Mesenchymal stem cell (in vitro differentiated cells and primary cell): ENCODE data around the gene MEGF11.

Experiments used
- DNase-seq: peaks from one replicate; pipeline ENCODE4 v3.0.0-alpha.2; 2013
- H2AFZ ChIP-seq: one replicate; pipeline ENCODE4 v1.6.1; 2013; ENCODE audit warnings: low read depth, mild to moderate bottlenecking, control low read depth, inconsistent platforms, low read length, moderate library complexity
- H2AK5ac ChIP-seq: 2 replicates; pipeline ENCODE4 v1.6.1; 2013; ENCODE audit warnings: low read length, moderate library complexity, mild to moderate bottlenecking, inconsistent platforms; ENCODE audit not compliant: severe bottlenecking
- H2BK120ac ChIP-seq: one replicate; pipeline ENCODE4 v1.6.1; 2013; ENCODE audit warnings: low read depth, mild to moderate bottlenecking, inconsistent platforms, low read length, moderate library complexity
- H2BK12ac ChIP-seq, 2 experiments: one replicate each; pipeline ENCODE4 v1.6.1; 2013; ENCODE audit warnings: inconsistent platforms in 2 of 2, low read length in 2 of 2, mild to moderate bottlenecking in 2 of 2, moderate library complexity in 2 of 2, control low read depth in 1 of 2
- H2BK15ac ChIP-seq: one replicate; pipeline ENCODE4 v1.6.1; 2013; ENCODE audit warnings: mild to moderate bottlenecking, low read depth, inconsistent platforms; ENCODE audit not compliant: poor library complexity, severe bottlenecking
- H2BK5ac ChIP-seq: 2 replicates; pipeline ENCODE4 v1.6.1; 2013; ENCODE audit warnings: low read depth, mild to moderate bottlenecking, low read length, control low read depth, inconsistent platforms; ENCODE audit not compliant: poor library complexity, severe bottlenecking
- H3K14ac ChIP-seq, 2 experiments: one replicate each; pipeline ENCODE4 v1.6.1; 2013; ENCODE audit warnings: inconsistent platforms in 2 of 2, low read length in 2 of 2, control low read depth in 1 of 2, mild to moderate bottlenecking in 1 of 2, moderate library complexity in 1 of 2
- H3K18ac ChIP-seq, 2 experiments: one replicate each; pipeline ENCODE4 v1.6.1; 2013; ENCODE audit warnings: inconsistent platforms in 2 of 2, low read length in 2 of 2, control low read depth in 1 of 2, low read depth in 1 of 2, mild to moderate bottlenecking in 1 of 2
- H3K23ac ChIP-seq, 2 experiments: one replicate each; pipeline ENCODE4 v1.6.1; 2013; ENCODE audit warnings: inconsistent platforms in 2 of 2, low read length in 2 of 2, mild to moderate bottlenecking in 2 of 2, moderate library complexity in 2 of 2, control low read depth in 1 of 2
- H3K27ac ChIP-seq: 2 replicates; pipeline ENCODE4 v1.5.1; 2013; ENCODE audit warnings: mild to moderate bottlenecking, moderate library complexity, low read length, control low read depth, inconsistent platforms; ENCODE audit not compliant: poor library complexity, severe bottlenecking
- H3K27me3 ChIP-seq, 2 experiments: 2 replicates each; pipeline versions ENCODE4 v1.6.1 to v1.7.0; 2013; ENCODE audit warnings: low read length in 2 of 2, mild to moderate bottlenecking in 2 of 2, moderate library complexity in 2 of 2, control low read depth in 1 of 2, inconsistent platforms in 1 of 2; ENCODE audit not compliant: control insufficient read depth in 1 of 2, insufficient read depth in 1 of 2
- H3K36me3 ChIP-seq, 2 experiments: 2 replicates each; pipeline versions ENCODE4 v1.6.1 to v1.7.0; 2013; ENCODE audit warnings: low read length in 2 of 2, control low read depth in 1 of 2, inconsistent platforms in 1 of 2, low read depth in 1 of 2, mild to moderate bottlenecking in 1 of 2; ENCODE audit not compliant: insufficient read depth in 2 of 2, control insufficient read depth in 1 of 2
- H3K4ac ChIP-seq, 2 experiments: one replicate each; pipeline ENCODE4 v1.6.1; 2013; ENCODE audit warnings: inconsistent platforms in 2 of 2, low read length in 2 of 2, mild to moderate bottlenecking in 2 of 2, moderate library complexity in 2 of 2, control low read depth in 1 of 2, low read depth in 1 of 2
- H3K4me1 ChIP-seq: 2 replicates; pipeline ENCODE4 v1.6.1; 2013; ENCODE audit warnings: low read depth, low read length, control low read depth; ENCODE audit not compliant: control insufficient read depth, insufficient read depth
- H3K4me2 ChIP-seq: 2 replicates; pipeline ENCODE4 v1.6.1; 2013; ENCODE audit warnings: low read length, mild to moderate bottlenecking, inconsistent platforms; ENCODE audit not compliant: poor library complexity, severe bottlenecking
- H3K4me3 ChIP-seq, 2 experiments: 2 replicates each; pipeline versions ENCODE4 v1.5.1 to v1.7.0; 2013; ENCODE audit warnings: low read length in 2 of 2, mild to moderate bottlenecking in 2 of 2, control low read depth in 1 of 2, low read depth in 1 of 2; ENCODE audit not compliant: insufficient read depth in 1 of 2
- H3K79me1 ChIP-seq: replicated peaks from 2 replicates; pipeline ENCODE4 v1.6.1; 2013; ENCODE audit warnings: mild to moderate bottlenecking, control low read depth, low read length, inconsistent platforms; ENCODE audit not compliant: poor library complexity, severe bottlenecking
- H3K9ac ChIP-seq: 2 replicates; pipeline ENCODE4 v1.7.0; 2013; ENCODE audit warnings: mild to moderate bottlenecking, low read length, moderate library complexity
- H3K9me3 ChIP-seq: 2 replicates; pipeline ENCODE4 v1.7.0; 2013; ENCODE audit warnings: mild to moderate bottlenecking, low read length; ENCODE audit not compliant: control insufficient read depth
- H4K8ac ChIP-seq: one replicate; pipeline ENCODE4 v1.6.1; 2013; ENCODE audit warnings: inconsistent platforms, mild to moderate bottlenecking, low read length, moderate library complexity
- H4K91ac ChIP-seq: one replicate; pipeline ENCODE4 v1.6.1; 2013; ENCODE audit warnings: mild to moderate bottlenecking, low read length, inconsistent platforms
- whole genome bisulfite sequencing: methylation state at CpG from one replicate; pipeline ENCODE4 v1.1.7; 2013; ENCODE audit warnings: mixed read lengths; 5-methylcytosine and 5-hydroxymethylcytosine counted together

MEGF11 gene

DNA sequence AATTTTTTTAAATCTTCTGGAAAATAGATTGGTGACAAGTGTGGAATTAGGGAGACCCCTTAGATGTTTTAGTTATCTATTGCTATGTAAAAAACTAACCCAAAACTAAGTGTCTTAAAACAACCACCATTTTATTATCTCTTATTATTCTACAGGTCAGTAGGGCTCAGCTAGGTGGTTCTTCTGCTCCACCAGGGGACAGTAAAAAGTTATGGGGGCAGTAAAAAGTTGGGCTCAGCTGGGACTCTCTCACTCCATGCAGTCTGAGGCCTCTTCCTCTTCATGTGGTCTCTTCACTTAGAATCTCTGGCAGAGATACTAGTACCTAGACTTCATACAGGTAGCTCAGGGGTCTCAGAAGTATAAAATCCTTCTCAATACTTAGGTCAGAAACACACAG lies 21.8 kb upstream of the MEGF11 start:
- H2BK5ac ChIP-seq: no peak overlapping the region

DNA sequence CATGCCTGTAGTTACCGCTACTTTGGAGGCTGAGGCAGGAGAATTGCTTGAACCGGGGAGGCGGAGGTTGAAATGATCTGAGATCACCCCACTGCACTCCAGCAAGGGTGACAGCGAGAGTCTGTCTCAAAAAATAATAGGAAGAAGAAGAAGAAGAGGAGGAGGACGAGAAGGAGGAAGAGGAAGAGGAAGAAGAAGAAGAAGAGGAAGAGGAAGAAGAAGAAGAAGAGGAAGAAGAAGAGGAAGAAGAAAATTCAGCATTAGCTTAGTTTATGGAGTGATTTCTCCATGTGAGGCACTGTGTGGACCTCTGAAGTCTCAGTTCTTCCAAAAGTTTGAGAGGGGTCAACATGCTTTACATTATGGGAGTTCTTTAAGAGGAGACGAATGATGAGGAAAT lies 17.4 kb upstream of the MEGF11 start:
- H2BK120ac ChIP-seq: no peak overlapping the region
- H3K23ac ChIP-seq: no peak overlapping the region
- no peak overlapping the region for H2BK12ac ChIP-seq
- no peaks in the 10 kb centered on the region for H3K36me3 ChIP-seq
- H2BK5ac ChIP-seq: no peak overlapping the region
- peaks cover 8% of the 10 kb centered on the region for H3K9me3 ChIP-seq
- no peak overlapping the region for H3K4ac ChIP-seq
- H3K4me1 ChIP-seq: peaks cover 4% of the 10 kb centered on the region
- H3K9ac ChIP-seq: no peak overlapping the region
- no peak overlapping the region for H3K27ac ChIP-seq
- peaks cover 14 to 31% of the 10 kb centered on the region in 2 experiments for H3K27me3 ChIP-seq
- H3K79me1 ChIP-seq: no peaks in the 10 kb centered on the region
- H4K91ac ChIP-seq: no peak overlapping the region
- 64% methylated on average over 6 of the region's 6 CpGs for WGBS
- no peak overlapping the region for H3K4me3 ChIP-seq
- H2BK15ac ChIP-seq: no peak overlapping the region
- no peak overlapping the region for H2AK5ac ChIP-seq
- H2AFZ ChIP-seq: no peak overlapping the region
- H3K18ac ChIP-seq: no peak overlapping the region
- H4K8ac ChIP-seq: no peak overlapping the region
- DNase-seq: no peak
- H3K14ac ChIP-seq: no peak overlapping the region
- no peak overlapping the region for H3K4me2 ChIP-seq

More for the DNA sequence above, 21.8 kb upstream of the MEGF11 start:
- H2AFZ ChIP-seq: no peak overlapping the region
- H3K27me3 ChIP-seq: peaks cover 30 to 43% of the 10 kb centered on the region in 2 experiments
- H2AK5ac ChIP-seq: no peak overlapping the region
- H3K9ac ChIP-seq: no peak overlapping the region
- H3K36me3 ChIP-seq: no peaks in the 10 kb centered on the region
- no peak overlapping the region for H3K14ac ChIP-seq
- peaks cover 8% of the 10 kb centered on the region for H3K9me3 ChIP-seq
- no peak overlapping the region for H3K4ac ChIP-seq
- no peak overlapping the region for H3K23ac ChIP-seq
- DNase-seq: no peak
- H3K27ac ChIP-seq: no peak overlapping the region
- H3K79me1 ChIP-seq: no peaks in the 10 kb centered on the region
- H2BK12ac ChIP-seq: no peak overlapping the region
- H4K8ac ChIP-seq: no peak overlapping the region
- no peak overlapping the region for H2BK120ac ChIP-seq
- no peak overlapping the region for H3K18ac ChIP-seq
- no peaks in the 10 kb centered on the region for H3K4me1 ChIP-seq
- no peak overlapping the region for H3K4me3 ChIP-seq
- no peak overlapping the region for H4K91ac ChIP-seq
- no peak overlapping the region for H3K4me2 ChIP-seq
- H2BK15ac ChIP-seq: no peak overlapping the region

DNA sequence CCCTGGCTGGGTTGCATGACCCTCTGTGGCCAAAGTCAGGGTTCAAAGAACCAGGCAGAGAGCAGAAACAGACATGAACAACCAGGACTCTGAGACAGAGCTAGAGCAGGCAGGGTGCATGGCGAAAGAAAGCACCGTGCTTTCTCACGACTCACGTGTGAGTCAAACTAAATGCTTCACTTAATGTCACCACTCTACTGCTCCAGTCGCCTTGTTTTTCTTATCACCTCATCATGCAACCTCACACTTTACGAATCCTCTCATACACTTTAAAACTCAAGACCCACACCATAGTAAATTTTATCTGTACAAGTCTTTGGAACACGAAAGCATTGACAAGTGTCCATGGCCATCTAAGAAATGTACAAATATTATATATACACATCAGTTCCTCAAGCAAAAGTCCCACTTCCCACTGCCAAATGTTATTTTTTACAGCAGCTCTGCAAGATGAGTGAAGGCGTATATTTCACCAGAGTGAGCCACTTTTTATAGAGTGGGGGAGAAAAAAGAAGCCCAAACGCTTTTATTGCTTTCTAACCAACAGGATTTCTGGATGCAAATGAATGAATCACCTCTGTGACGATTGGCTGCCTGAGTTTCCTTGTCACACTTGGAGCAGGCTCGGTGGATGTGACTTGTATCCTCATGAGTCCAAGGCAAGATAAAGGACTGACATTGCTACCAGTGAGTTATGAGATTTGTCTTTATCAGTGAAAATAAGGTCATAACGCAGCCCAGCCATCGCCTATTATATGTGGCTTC lies 16.0 kb upstream of the MEGF11 start:
- WGBS: 31% methylated on average over 13 of the region's 13 CpGs

DNA sequence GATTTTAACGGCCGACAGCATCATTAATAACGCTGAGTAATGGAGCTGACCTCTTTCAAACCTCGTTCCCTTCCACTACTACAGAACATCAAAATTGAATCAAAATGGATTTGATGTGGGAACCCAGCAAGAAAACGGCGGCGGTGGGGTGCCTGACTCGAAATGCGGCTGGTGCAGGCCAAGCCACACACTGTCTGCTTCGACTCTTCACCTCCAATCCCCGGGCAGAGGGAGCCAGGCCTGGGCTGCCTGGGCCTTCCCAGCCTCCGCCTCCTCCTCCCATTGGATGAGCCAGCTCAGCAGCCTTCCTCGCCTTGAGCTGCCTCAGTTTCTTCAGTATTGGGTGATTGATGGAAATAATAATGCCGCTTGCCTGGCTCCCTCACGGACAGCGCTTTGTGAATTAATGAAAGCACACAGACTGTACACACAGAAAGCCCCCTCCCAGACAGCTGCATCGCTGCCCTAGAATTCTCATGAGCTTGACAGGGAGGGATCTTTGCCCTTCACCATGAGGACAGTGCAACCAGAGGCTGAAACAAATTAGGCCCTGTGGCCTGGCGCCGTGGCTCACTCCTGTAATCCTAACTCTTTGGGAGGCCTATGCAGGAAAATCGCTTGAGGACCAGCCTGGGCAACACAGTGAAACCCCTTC lies 11.4 kb upstream of the MEGF11 start:
- Histone ChIP-seq H4K8ac (no peak overlapping the region), H2BK5ac (no peak overlapping the region), H3K18ac (no peak overlapping the region), H3K27ac (no peak overlapping the region), H2BK15ac (no peak overlapping the region), H2BK12ac (no peak overlapping the region), H2BK120ac (no peak overlapping the region), H3K23ac (no peak overlapping the region), H2AK5ac (no peak overlapping the region), H3K27me3 (peaks cover 15 to 52% of the 10 kb centered on the region in 2 experiments), H3K36me3 (no peaks in the 10 kb centered on the region), H3K4me3 (no peak overlapping the region), H3K79me1 (no peaks in the 10 kb centered on the region), H2AFZ (no peak overlapping the region), H4K91ac (no peak overlapping the region), H3K4ac (no peak overlapping the region), H3K9me3 (peaks cover 4% of the 10 kb centered on the region), H3K4me1 (peaks cover 4% of the 10 kb centered on the region), H3K9ac (no peak overlapping the region), H3K14ac (no peak overlapping the region), H3K4me2 (no peak overlapping the region)
- WGBS: 91% methylated on average over 20 of the region's 20 CpGs
- DNase-seq: no peak

More for the DNA sequence above, 16.0 kb upstream of the MEGF11 start:
- peaks cover 18 to 33% of the 10 kb centered on the region in 2 experiments for H3K27me3 ChIP-seq
- no peaks in the 10 kb centered on the region for H3K36me3 ChIP-seq
- peak; percentile 72 for DNase-seq
- no peak overlapping the region for H2BK120ac ChIP-seq
- no peak overlapping the region for H3K4me2 ChIP-seq
- no peak overlapping the region for H2BK15ac ChIP-seq
- H3K4ac ChIP-seq: no peak overlapping the region
- no peak overlapping the region for H3K14ac ChIP-seq
- H2BK12ac ChIP-seq: no peak overlapping the region
- H3K27ac ChIP-seq: no peak overlapping the region
- no peaks in the 10 kb centered on the region for H3K9me3 ChIP-seq
- H2BK5ac ChIP-seq: no peak overlapping the region
- H3K23ac ChIP-seq: no peak overlapping the region
- H3K18ac ChIP-seq: no peak overlapping the region
- H3K79me1 ChIP-seq: no peaks in the 10 kb centered on the region
- no peak overlapping the region for H4K8ac ChIP-seq
- H2AFZ ChIP-seq: no peak overlapping the region
- no peak overlapping the region for H3K4me3 ChIP-seq
- H2AK5ac ChIP-seq: no peak overlapping the region
- no peak overlapping the region for H3K9ac ChIP-seq
- no peak overlapping the region for H4K91ac ChIP-seq
- peaks cover 4% of the 10 kb centered on the region for H3K4me1 ChIP-seq
